Measurements from ENCODE around the gene C9orf152. TPM values are rescaled to one million over a fixed set of nuclear protein-coding genes. Genes with fewer than 3 reads are reported as not detected.

Gene C9orf152
- total and polyA plus RNA-seq, 2 experiments from 2014 or later: not detected

- Histone ChIP-seq H4K20me1 (replicated peaks; ENCODE audit: insufficient read depth) (no peaks in the 10 kb centered on the region), H3K27ac (ENCODE audit: low read depth) (no peak overlapping the region), H3F3A (replicated peaks; ENCODE audit: low read depth) (no peaks in the 10 kb centered on the region), H2AFZ (no peak overlapping the region), H3K4me1 (ENCODE audit: insufficient read depth) (peaks cover 4% of the 10 kb centered on the region; the same call in 1 of the 2 replicates), H3K36me3 (ENCODE audit: insufficient read depth) (no peaks in the 10 kb centered on the region), H3K79me2 (replicated peaks; ENCODE audit: insufficient read depth) (no peaks in the 10 kb centered on the region), H3K4me3 (no peak overlapping the region), H3K4me2 (no peak overlapping the region), H3K9me2 (ENCODE audit: insufficient read depth) (0 out of 2 replicates have a peak, but pooled peaks cover 4% of the 10 kb centered on the region), H3K27me3 (ENCODE audit: insufficient read depth) (no peaks in the 10 kb centered on the region)
- Mint-ChIP-seq H3K9me3 (no peaks in the 10 kb centered on the region), H3K27ac (no peak overlapping the region), H3K27me3 (ENCODE audit: insufficient read depth, low read depth, poor library complexity) (peaks cover 6% of the 10 kb centered on the region), H3K4me3 (no peak overlapping the region), H3K4me1 (peaks cover 12% of the 10 kb centered on the region; the same call in 2 of the 3 replicates), H3K36me3 (ENCODE audit: low read depth) (no peaks in the 10 kb centered on the region)
- no peak for TF ChIP-seq ETS1 (IDR thresholded peaks at IDR 0.05)
- TF ChIP-seq EZH2 (IDR thresholded peaks at IDR 0.05; ENCODE audit: low read depth, unreplicated experiment): no peak
- TF ChIP-seq ZNF331 (CRISPR knock-in tag; IDR thresholded peaks at IDR 0.05; ENCODE audit: low read depth): no peak
- TF ChIP-seq POLR2AphosphoS5 (IDR thresholded peaks at IDR 0.05; ENCODE audit: low read depth): no peak
- TF ChIP-seq NANOG (IDR thresholded peaks at IDR 0.05; ENCODE audit: borderline replicate concordance): no peak
- TF ChIP-seq ZNF114 (CRISPR knock-in tag; IDR thresholded peaks at IDR 0.05): no peak
- TF ChIP-seq JUNB (IDR thresholded peaks at IDR 0.05; ENCODE audit: unreplicated experiment): no peak
- TF ChIP-seq CREB1 (CRISPR knock-in tag; IDR thresholded peaks at IDR 0.05; ENCODE audit: low read depth): no peak
- TF ChIP-seq EZH2phosphoT487 (IDR thresholded peaks at IDR 0.05; ENCODE audit: unreplicated experiment): no peak
- TF ChIP-seq ZNF462 (CRISPR knock-in tag; IDR thresholded peaks at IDR 0.05): no peak
- no peak for TF ChIP-seq CTCF (conservative IDR thresholded peaks at IDR 0.05; ENCODE audit: low read depth in 2 of 2)
- no peak for TF ChIP-seq STAT1 (IDR thresholded peaks at IDR 0.05; ENCODE audit: unreplicated experiment)
- no peak for TF ChIP-seq REST (IDR thresholded peaks at IDR 0.05; ENCODE audit: unreplicated experiment)
- ATAC-seq (no peak), DNase-seq (ENCODE audit: low spot score) (no peak)
These were observed 19.0 kb downstream of the C9orf152 start for GRCh38 chr9:110188991-110189390.
